Astrocyte of the spinal cord (primary cell): Measurements from ENCODE around the gene RIPK3.
A peak's percentile ranks its signal among the peaks of the same experiment; 100 is the strongest.
"Not testable (repeated sequence)": the region's sequence is repeated elsewhere in the genome, so short reads cannot be mapped to it uniquely, and the experiment has no call there.

Source experiments
- DNase-seq: peaks from one replicate; pipeline ENCODE4 v3.0.0; 2011; ENCODE audit warnings: low read depth, low spot score
- H3K4me3 ChIP-seq: 2 replicates; pipeline ENCODE4 v1.5.1; 2011; ENCODE audit warnings: low read depth, mild to moderate bottlenecking, low read length, moderate library complexity
- CTCF ChIP-seq: IDR thresholded peaks from 2 replicates; pipeline ENCODE4 v1.5.1; 2012; ENCODE audit warnings: low read depth, mild to moderate bottlenecking, low read length, inconsistent platforms
- in situ Hi-C: cut with HindIII; loops from 2 replicates; pipeline ENCODE4 v1.10.0; 2017; ENCODE audit warnings: low sequenced_read_pairs

The RIPK3 gene

DNA sequence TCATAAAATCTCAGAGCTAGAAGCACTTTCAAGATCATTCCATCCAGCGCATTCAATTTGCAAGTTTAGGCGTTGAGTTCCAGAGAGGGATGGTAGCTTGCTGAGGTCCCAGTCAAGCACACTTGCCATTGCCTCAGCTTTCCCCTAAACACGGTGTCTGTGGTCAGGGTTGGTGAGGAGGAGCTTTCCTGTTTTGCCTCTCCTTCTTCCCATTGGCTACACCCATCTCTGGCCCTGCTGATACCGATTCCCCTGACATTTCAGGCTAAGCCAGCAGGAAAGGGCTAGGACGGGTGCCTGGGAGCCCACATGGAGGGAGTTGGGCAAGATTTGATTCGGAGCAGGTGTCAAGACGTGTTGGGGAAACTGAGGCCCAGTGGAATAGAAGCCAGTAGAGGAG lies 37.3 kb upstream of the RIPK3 start:
- no peak for TF ChIP-seq CTCF
- in situ Hi-C loops = no loop called here
- no peak overlapping the region for H3K4me3 ChIP-seq
- DNase-seq = no peak

- no peak for TF ChIP-seq CTCF
- DNase-seq = no peak
- in situ Hi-C loops = no loop called here
- no peak overlapping the region for H3K4me3 ChIP-seq
These were observed 36.8 kb upstream of the RIPK3 start for GRCh38 chr14:24376448-24377070.

- no peak for DNase-seq
- no peak for TF ChIP-seq CTCF
- no peak overlapping the region for H3K4me3 ChIP-seq
- in situ Hi-C loops = no loop called here
These were observed 33.1 kb upstream of the RIPK3 start for GRCh38 chr14:24372701-24373416.

DNA sequence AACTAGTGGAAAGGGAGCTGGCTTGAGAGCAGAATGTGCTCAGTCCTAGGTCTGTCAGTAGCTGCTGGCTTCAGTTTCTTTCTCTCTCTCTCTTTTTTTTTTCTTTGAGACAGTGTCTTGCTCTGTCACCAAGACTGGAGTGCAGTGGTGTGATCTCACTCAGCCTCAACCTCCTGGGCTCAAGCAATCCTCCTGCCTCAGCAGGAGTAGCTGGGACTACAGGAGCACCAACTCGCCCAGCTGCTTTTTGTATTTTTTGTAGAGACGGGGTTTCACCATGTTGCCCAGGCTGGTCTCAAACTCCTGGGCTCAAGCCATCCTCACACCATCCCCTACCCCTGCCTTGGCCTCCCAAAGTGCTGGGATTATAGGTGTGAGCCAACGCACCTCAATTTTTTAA lies 31.8 kb upstream of the RIPK3 start:
- H3K4me3 ChIP-seq, DNase-seq, in situ Hi-C loops: not testable (repeated sequence)

GRCh38 chr14:24370748-24371147 lies 31.0 kb upstream of the RIPK3 start:
- no peak for DNase-seq
- H3K4me3 ChIP-seq = no peak overlapping the region
- TF ChIP-seq CTCF = no peak
- in situ Hi-C loops = no loop called here

GRCh38 chr14:24369907-24370687 lies 30.3 kb upstream of the RIPK3 start:
- no peak for TF ChIP-seq CTCF
- H3K4me3 ChIP-seq = no peak overlapping the region
- in situ Hi-C loops = no loop called here
- no peak for DNase-seq

- no peak for TF ChIP-seq CTCF
- no peak for DNase-seq
- in situ Hi-C loops = no loop called here
- peak overlapping the region; percentile 94 for H3K4me3 ChIP-seq
These were observed 29.7 kb upstream of the RIPK3 start for GRCh38 chr14:24369463-24369862.
